ENCODE data around the gene CD300LB.

GRCh38 chr17:74529243-74529642, 2.0 kb downstream of the CD300LB start:
- no peak for TF ChIP-seq CTCF (IDR thresholded peaks at IDR 0.05)
- no peak for TF ChIP-seq POLR2A (IDR thresholded peaks at IDR 0.05)
- no peak for TF ChIP-seq POLR2AphosphoS5 (IDR thresholded peaks at IDR 0.05)

All from prostate gland (tissue), 2 donors.